K562 (cell line): ENCODE results near the gene PRRT2. TPM values are rescaled to one million over a fixed set of nuclear protein-coding genes. Genes with fewer than 3 reads are reported as not detected.

ENCODE experiments used
- C11orf30 ChIP-seq: fragments of 450-650 bp; IDR thresholded peaks from 2 replicates; pipeline ENCODE4 v1.6.1; 2016; ENCODE audit warnings: low read depth, mild to moderate bottlenecking
- CHCHD3 ChIP-seq: fragments of 250-450 bp; sonication (Bioruptor Pico); IDR thresholded peaks from 2 replicates; pipeline ENCODE4 v2.1.2; 2022; ENCODE audit warnings: mild to moderate bottlenecking
- DNMT1 ChIP-seq: fragments of 450-650 bp; IDR thresholded peaks from 2 replicates; pipeline ENCODE4 v1.6.1; 2016; ENCODE audit warnings: antibody characterized with exemption, mild to moderate bottlenecking
- EZH2 ChIP-seq: IDR thresholded peaks from 2 replicates; pipeline ENCODE4 v1.6.1; 2012; ENCODE audit warnings: low read depth, mild to moderate bottlenecking, inconsistent platforms, low read length, borderline replicate concordance
- FOXM1 ChIP-seq, 2 experiments: fragments of 450-650 bp in 1 of 2; sonication (generic) in 1 of 2; formaldehyde crosslinking in 1 of 2; IDR thresholded peaks; 2 replicates each; pipeline versions ENCODE4 v1.6.1 to v1.9.0; 2017 to 2022; ENCODE audit warnings: low read depth in 2 of 2, mild to moderate bottlenecking in 2 of 2, missing genetic modification reagents in 1 of 2, moderate library complexity in 1 of 2
- HCFC1 ChIP-seq: IDR thresholded peaks from 2 replicates; pipeline ENCODE4 v1.6.1; 2012; ENCODE audit warnings: low read depth, low read length, improper control_type of control experiment
- MAFK ChIP-seq: IDR thresholded peaks from 2 replicates; pipeline ENCODE4 v1.6.1; 2011; ENCODE audit warnings: low read length, improper control_type of control experiment
- MAZ ChIP-seq, 2 experiments: fragments of 450-650 bp in 1 of 2; sonication (generic) in 1 of 2; formaldehyde crosslinking; IDR thresholded peaks in 1 of 2; conservative IDR thresholded peaks in 1 of 2; 2 replicates each; pipeline versions ENCODE4 v1.4.0 to v1.5.0; 2020; ENCODE audit warnings: mild to moderate bottlenecking in 1 of 2, missing genetic modification reagents in 1 of 2
- NEUROD1 ChIP-seq: fragments of 150-350 bp; IDR thresholded peaks from 2 replicates; pipeline ENCODE4 v1.6.1; 2014; ENCODE audit warnings: borderline replicate concordance, low read length, low read depth; ENCODE audit not compliant: partially characterized antibody
- PHF21A ChIP-seq: fragments of 450-650 bp; IDR thresholded peaks from 2 replicates; pipeline ENCODE4 v1.6.1; 2017; ENCODE audit warnings: low read depth, borderline replicate concordance
- SLC30A9 ChIP-seq: fragments of 250-450 bp; sonication (Bioruptor Pico); IDR thresholded peaks from 2 replicates; pipeline ENCODE4 v1.8.0; 2022; ENCODE audit warnings: mild to moderate bottlenecking, moderate library complexity
- TOE1 ChIP-seq, 2 experiments: fragments of 450-650 bp in 1 of 2; sonication (generic) in 1 of 2; formaldehyde crosslinking in 1 of 2; IDR thresholded peaks; 2 replicates each; pipeline versions ENCODE4 v1.7.1 to v1.8.0; 2016 to 2022; ENCODE audit warnings: borderline replicate concordance in 2 of 2, mild to moderate bottlenecking in 2 of 2, antibody characterized with exemption in 1 of 2, inconsistent platforms in 1 of 2, low read depth in 1 of 2, missing genetic modification reagents in 1 of 2, moderate library complexity in 1 of 2
- ZNF143 ChIP-seq: sonication (generic); formaldehyde crosslinking; IDR thresholded peaks from 2 replicates; pipeline ENCODE4 v1.9.0; 2022; ENCODE audit warnings: mild to moderate bottlenecking, missing genetic modification reagents
- ZNF584 ChIP-seq: fragments of 200-800 bp; sonication (Bioruptor generic); IDR thresholded peaks from 2 replicates; pipeline ENCODE4 v1.6.1; 2016; ENCODE audit warnings: low read depth, mild to moderate bottlenecking, missing genetic modification characterization, missing compliant biosample characterization
- polyA plus RNA-seq, 8 experiments: library from polyadenylated mRNA; depleted of rRNA in 4 of 8; stranded (reverse) in 5 of 8; unstranded in 3 of 8; fragments of >200 nt; fragmentation: Nextera tagmentation in 2 of 8; fragmentation: Illumina TruSeq in 1 of 8; extraction: Ambion mirVana in 2 of 8; extraction: Trizol in 1 of 8; gene quantifications; 2 replicates each; pipeline versions ENCODE4 v1.2.1 to v1.2.3, GENCODE V29; 2011 to 2014; ENCODE audit warnings: inconsistent platforms in 1 of 8, missing spikeins in 1 of 8
- total RNA-seq, 7 experiments: library from RNA; depleted of rRNA in 6 of 7; stranded (reverse); fragments of >200 nt in 6 of 7; fragmentation: Illumina TruSeq in 2 of 7; extraction: Trizol in 2 of 7; gene quantifications; 2 replicates each; pipeline versions ENCODE4 v1.2.1 to v1.2.3, GENCODE V29; 2011 to 2021; ENCODE audit warnings: low replicate concordance in 1 of 7
- TF ChIP-seq, protein P1 (sequence below): fragments of 250-450 bp; sonication (Bioruptor Pico); IDR thresholded peaks from 2 replicates; pipeline ENCODE4 v1.5.0; 2021
- TF ChIP-seq, protein P2 (sequence below): fragments of 250-450 bp; sonication (Bioruptor Pico); IDR thresholded peaks from 2 replicates; pipeline ENCODE4 v1.5.0; 2021
- TF ChIP-seq, protein P3 (sequence below): sonication (generic); formaldehyde crosslinking; IDR thresholded peaks from 2 replicates; pipeline ENCODE4 v1.9.0; 2022; ENCODE audit warnings: mild to moderate bottlenecking, missing genetic modification reagents
- TF ChIP-seq, protein P4 (sequence below), 2 experiments: fragments of 450-650 bp; IDR thresholded peaks; 2 replicates each; pipeline ENCODE4 v1.6.1; 2016

Gene PRRT2
- total and polyA plus RNA-seq, 9 of the 15 experiments (the other 6 are each of a cell fraction or from before 2014, with no cell fraction given), result 0.11 to 1.0 (median 0.42) TPM; not detected in 2

DNA sequence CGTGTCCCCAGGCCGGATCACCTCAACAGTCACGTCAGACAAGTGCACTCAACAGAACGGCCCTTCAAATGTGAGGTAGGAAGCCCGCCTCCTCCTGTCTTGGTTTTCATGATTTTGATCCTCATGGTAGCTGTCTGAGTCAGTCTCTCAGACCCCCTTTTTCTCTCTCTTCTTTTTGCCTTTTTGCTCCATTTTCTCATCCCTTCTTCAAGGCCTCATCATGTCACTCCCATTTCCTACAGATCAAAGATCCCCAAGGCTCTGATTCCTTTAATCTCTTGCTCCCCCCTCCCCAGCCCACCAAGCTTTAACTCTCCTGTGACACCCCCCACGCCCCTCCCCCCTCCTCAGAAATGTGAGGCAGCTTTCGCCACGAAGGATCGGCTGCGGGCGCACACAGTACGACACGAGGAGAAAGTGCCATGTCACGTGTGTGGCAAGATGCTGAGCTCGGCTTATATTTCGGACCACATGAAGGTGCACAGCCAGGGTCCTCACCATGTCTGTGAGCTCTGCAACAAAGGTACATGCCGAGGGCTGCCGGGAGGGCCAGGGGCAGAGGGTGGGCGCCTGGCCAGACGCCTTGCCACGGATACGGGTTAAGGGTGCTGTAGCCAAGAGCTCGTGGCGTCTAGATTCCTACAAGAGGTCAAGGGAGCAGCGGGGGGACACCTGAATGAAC is 3.6 kb upstream of the PRRT2 start (continued):
- no peak for TF ChIP-seq TOE1 (IDR thresholded peaks at IDR 0.05; ENCODE audit: borderline replicate concordance)
- 0 out of 2 replicates have a peak, but pooled peaks have one; percentile 44 for TF ChIP-seq TOE1 (CRISPR knock-in tag; IDR thresholded peaks at IDR 0.05; ENCODE audit: borderline replicate concordance, low read depth)
- no peak for TF ChIP-seq PHF21A
- no peak for TF ChIP-seq NEUROD1
- TF ChIP-seq, protein P1, sequence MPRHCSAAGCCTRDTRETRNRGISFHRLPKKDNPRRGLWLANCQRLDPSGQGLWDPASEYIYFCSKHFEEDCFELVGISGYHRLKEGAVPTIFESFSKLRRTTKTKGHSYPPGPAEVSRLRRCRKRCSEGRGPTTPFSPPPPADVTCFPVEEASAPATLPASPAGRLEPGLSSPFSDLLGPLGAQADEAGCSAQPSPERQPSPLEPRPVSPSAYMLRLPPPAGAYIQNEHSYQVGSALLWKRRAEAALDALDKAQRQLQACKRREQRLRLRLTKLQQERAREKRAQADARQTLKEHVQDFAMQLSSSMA, result no peak
- TF ChIP-seq MAFK, result peak; percentile 38
- no peak for TF ChIP-seq MAZ (CRISPR knock-in tag; conservative IDR thresholded peaks at IDR 0.05 in 1 of 2, IDR thresholded peaks at IDR 0.05 in 1 of 2)
- TF ChIP-seq, protein P2, sequence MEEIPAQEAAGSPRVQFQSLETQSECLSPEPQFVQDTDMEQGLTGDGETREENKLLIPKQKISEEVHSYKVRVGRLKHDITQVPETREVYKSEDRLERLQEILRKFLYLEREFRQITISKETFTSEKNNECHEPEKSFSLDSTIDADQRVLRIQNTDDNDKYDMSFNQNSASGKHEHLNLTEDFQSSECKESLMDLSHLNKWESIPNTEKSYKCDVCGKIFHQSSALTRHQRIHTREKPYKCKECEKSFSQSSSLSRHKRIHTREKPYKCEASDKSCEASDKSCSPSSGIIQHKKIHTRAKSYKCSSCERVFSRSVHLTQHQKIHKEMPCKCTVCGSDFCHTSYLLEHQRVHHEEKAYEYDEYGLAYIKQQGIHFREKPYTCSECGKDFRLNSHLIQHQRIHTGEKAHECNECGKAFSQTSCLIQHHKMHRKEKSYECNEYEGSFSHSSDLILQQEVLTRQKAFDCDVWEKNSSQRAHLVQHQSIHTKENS (CRISPR knock-in tag), result no peak
- TF ChIP-seq ZNF143 (CRISPR knock-in tag), result no peak
- TF ChIP-seq ZNF584, result no peak
- no peak for TF ChIP-seq CHCHD3 (CRISPR knock-in tag)
- TF ChIP-seq SLC30A9 (CRISPR knock-in tag), result no peak
- TF ChIP-seq FOXM1 (IDR thresholded peaks at IDR 0.05; ENCODE audit: low read depth), result no peak
- no peak for TF ChIP-seq FOXM1 (CRISPR knock-in tag; IDR thresholded peaks at IDR 0.05; ENCODE audit: low read depth)
- peak; percentile 68 for TF ChIP-seq C11orf30
- TF ChIP-seq, protein P3, sequence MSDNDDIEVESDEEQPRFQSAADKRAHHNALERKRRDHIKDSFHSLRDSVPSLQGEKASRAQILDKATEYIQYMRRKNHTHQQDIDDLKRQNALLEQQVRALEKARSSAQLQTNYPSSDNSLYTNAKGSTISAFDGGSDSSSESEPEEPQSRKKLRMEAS (CRISPR knock-in tag), result 0 out of 2 replicates have a peak, but pooled peaks have one; percentile 50
- no peak for TF ChIP-seq HCFC1
- TF ChIP-seq DNMT1, result no peak
- TF ChIP-seq, protein P4, sequence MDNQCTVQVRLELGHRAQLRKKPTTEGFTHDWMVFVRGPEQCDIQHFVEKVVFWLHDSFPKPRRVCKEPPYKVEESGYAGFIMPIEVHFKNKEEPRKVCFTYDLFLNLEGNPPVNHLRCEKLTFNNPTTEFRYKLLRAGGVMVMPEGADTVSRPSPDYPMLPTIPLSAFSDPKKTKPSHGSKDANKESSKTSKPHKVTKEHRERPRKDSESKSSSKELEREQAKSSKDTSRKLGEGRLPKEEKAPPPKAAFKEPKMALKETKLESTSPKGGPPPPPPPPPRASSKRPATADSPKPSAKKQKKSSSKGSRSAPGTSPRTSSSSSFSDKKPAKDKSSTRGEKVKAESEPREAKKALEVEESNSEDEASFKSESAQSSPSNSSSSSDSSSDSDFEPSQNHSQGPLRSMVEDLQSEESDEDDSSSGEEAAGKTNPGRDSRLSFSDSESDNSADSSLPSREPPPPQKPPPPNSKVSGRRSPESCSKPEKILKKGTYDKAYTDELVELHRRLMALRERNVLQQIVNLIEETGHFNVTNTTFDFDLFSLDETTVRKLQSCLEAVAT (IDR thresholded peaks at IDR 0.05), result peak in 1 of 2 experiments; percentile 32; a peak in 1 of 4 replicates
- TF ChIP-seq EZH2, result no peak
- TF ChIP-seq, all 486 proteins: peak for 24
